ENCODE results near the gene SLC34A1.
A peak's percentile ranks its signal among the peaks of the same experiment; 100 is the strongest.
"Not testable (repeated sequence)": the region's sequence is repeated elsewhere in the genome, so short reads cannot be mapped to it uniquely, and the experiment has no call there.

SLC34A1 gene

GRCh38 chr5:177355162-177355867 lies 28.9 kb upstream of the SLC34A1 start:
- no peak for DNase-seq

GRCh38 chr5:177355868-177356168 lies 28.4 kb upstream of the SLC34A1 start:
- DNase-seq = no peak

- no peak for DNase-seq
Observed at GRCh38 chr5:177356746-177357145, 27.5 kb upstream of the SLC34A1 start.

- DNase-seq = no peak
Observed at GRCh38 chr5:177357146-177357458, 27.1 kb upstream of the SLC34A1 start.

GRCh38 chr5:177357459-177358351 lies 26.5 kb upstream of the SLC34A1 start, which contains the start of gene RGS14:
TSS of gene RGS14 (plus strand) at chr5:177357924. CDS start at chr5:177358025, 101 bp downstream.
- no peak for DNase-seq

- DNase-seq = no peak
Observed at GRCh38 chr5:177358370-177358819, 25.8 kb upstream of the SLC34A1 start.

- no peak for DNase-seq
Observed at GRCh38 chr5:177359451-177359851, 24.8 kb upstream of the SLC34A1 start.

- DNase-seq = no peak
Observed at GRCh38 chr5:177359860-177360259, 24.4 kb upstream of the SLC34A1 start.

- DNase-seq = not testable (repeated sequence)
Observed at GRCh38 chr5:177360740-177361139, 23.5 kb upstream of the SLC34A1 start.

- no peak for DNase-seq
Observed at GRCh38 chr5:177361418-177362291, 22.6 kb upstream of the SLC34A1 start.

GRCh38 chr5:177362292-177362609 lies 22.0 kb upstream of the SLC34A1 start:
- no peak for DNase-seq

GRCh38 chr5:177362610-177363507 lies 21.4 kb upstream of the SLC34A1 start:
- DNase-seq = peak; percentile 17

- DNase-seq = no peak
Observed at GRCh38 chr5:177363565-177363964, 20.7 kb upstream of the SLC34A1 start.

GRCh38 chr5:177364159-177364962 lies 19.9 kb upstream of the SLC34A1 start:
- no peak for DNase-seq

- DNase-seq = no peak
Observed at GRCh38 chr5:177365845-177366527, 18.2 kb upstream of the SLC34A1 start.

- DNase-seq = peak; percentile 65
Observed at GRCh38 chr5:177366528-177367322, 17.5 kb upstream of the SLC34A1 start.

GRCh38 chr5:177367323-177367848 lies 16.8 kb upstream of the SLC34A1 start:
- DNase-seq = no peak

GRCh38 chr5:177367981-177368868 lies 16.0 kb upstream of the SLC34A1 start:
- no peak for DNase-seq
